CD4-positive, alpha-beta T cell treated with Interleukin-6 at 100 ng/mL for 8 hours (primary cell): ENCODE data around the gene PLBD2.

ENCODE experiments used
- DNase-seq: peaks from one replicate; pipeline ENCODE4 v3.0.0-alpha.2; 2020; ENCODE audit warnings: mixed read lengths, low spot score

PLBD2 gene

DNA sequence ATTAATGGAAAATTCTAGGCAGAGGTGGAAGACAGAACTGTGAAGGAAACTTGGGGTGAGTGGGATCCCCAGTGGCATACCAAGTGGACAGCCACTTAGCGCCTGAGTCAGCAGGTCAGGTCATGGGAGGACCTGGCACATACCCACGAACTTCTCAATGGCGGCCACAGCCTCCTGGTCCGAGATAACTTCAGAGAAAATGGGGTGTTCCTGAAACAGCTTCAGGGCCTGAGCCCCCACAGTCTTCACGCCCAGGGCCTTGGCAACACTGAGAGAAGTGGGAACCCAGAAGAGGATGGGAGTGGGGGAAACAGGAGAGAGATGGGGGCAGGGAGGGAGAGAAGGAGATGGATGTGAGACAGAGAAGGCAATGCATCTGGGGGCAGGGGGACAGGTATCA, 35.4 kb downstream of the PLBD2 start:
- DNase-seq = no peak

DNA sequence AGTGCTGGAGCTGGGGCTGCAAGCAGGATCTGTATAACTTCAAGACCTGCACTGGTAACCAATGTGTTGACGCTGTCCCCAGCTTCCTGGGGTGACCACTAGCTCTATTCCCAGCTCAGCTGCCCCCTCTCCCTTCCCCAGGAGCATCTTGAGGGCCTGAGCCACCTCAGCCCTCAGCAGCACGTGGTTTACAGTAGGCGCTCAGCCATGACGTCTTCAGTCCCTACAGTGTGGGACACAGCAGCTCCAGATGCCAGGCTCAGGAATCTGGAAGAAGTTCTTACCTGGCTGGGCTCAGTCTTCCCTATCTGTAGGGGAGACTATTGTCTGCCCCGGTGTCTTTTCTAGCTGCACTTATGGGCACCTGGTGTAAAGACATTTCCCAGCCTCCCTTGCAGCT, 36.7 kb downstream of the PLBD2 start:
- no peak for DNase-seq

DNA sequence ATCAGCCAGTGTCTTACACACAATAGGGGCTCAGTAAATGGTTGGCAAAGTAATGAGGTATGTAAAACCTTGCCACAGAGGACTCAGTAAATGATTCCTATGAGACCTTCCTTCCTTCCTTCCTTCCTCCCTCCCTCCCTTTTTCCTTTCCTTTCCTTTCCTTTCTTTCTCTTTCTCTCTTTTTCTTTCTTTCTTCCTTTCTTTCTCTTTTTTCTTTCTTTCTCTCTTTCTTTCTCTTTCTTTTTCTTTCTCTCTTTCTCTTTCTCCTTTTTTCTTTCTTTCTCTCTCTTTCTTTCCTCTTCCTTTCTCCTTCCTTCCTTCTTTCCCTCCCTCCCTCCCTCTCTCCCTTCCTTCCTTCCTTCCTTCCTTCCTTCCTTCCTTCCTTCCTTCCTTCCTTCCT, 37.8 kb downstream of the PLBD2 start:
- no peak for DNase-seq

DNA sequence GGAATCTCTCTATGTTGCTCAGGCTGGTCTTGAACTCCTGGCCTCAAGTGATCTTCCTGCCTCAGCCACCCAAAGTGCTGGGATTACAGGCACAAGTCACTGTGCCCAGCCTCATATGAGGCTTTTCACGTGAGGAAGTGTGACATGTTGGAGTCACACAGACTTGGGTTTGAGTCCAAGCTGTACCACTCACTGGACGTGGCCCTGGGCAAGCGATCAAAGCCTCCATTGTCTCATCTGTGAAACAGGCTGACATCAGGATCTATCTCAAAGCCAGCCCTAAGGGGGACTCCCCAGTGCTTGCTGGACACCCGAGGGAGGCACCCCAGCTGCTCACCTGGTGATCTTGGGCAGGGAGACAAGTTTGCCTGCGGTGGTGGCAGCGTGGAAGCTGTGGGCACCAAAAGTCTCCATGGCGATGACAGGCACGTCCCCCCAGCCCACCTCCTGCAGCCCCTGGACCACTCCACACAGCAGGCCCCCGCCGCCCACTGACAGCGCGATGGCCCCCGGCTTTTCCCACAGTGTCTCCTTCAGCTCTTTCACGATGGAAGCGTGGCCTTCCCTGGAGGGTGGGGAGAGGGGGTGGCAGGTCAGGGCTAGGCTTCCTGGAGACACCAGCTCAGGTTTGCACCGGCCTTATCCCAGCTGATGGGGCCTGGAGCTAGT, 38.6 kb downstream of the PLBD2 start:
- no peak for DNase-seq

DNA sequence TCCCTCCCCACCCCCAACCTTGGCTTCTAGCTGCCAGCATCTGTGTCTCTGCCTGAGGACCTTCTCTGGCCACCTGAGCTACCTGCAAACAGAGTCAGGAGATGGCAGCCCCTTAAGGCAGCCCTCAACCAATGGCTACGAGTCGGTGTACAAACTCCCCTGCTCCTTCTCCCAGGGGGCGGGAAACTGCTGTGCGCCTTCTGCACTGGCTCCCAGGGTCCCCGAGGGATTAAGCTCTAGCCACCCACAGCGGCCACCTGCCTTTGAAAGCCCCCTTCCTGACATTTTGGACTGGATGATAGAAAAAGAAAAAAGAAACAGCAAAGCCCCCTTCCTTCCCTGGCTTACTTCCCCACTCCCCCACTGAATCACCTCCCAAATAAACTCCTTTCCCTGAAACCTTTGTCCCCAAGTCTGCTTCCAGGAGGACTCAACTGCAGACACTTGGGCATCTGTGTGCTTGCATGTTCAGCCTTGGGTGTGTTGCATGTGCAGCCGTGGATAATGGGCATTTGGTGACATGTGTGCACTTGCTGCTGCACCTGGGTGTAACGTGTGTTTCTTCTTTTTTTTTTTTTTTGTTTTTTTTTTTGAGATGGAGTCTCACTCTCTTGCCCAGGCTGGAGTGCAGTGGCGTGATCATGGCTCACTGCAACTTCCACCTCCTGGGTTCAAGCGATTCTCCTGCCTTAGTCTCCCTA, 39.3 kb downstream of the PLBD2 start:
- DNase-seq = no peak

DNA sequence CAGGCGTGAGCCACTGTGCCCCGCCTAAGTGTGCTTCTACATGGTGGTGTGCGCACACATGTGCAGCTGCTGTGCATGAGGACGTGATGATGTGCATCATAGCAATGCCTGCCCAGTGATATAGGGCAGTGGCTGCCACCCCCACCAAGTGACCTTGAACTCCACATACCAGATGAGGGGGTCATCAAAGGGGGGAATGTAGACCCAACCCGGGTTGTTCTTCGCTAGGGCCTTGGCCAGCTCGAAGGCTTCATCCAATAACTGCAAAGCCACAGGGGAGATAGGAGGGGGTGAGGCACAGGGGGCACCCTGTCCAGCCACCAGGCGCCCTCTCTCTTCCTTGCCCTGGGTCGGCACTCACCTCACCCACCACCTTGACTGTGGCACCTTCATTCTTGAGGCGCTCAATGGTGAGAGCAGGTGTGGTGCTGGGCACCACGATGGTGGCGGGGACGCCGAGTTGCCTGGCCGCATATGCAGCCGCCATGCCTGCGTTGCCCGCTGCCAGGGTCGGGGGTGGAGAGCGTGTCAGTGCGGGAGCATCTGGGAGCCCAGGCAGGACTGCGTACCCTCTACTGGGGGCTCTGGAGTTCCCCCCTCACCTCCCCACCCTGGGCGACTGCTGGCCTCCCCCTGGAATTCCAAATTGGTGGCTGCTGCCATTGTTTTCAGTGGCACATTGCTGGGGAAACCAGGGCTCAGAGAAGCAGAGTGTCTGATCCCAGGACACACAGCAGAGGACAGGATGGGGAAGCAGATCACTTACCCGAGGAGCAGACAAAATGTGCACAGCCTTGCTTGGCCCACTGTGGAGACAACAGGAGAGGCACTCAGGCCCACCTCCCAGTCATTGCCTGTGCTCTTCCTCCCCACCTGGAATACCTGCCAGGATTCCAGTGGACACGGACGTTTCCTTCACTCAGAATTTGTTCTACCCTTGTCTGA, 40.2 kb downstream of the PLBD2 start:
- no peak for DNase-seq

DNA sequence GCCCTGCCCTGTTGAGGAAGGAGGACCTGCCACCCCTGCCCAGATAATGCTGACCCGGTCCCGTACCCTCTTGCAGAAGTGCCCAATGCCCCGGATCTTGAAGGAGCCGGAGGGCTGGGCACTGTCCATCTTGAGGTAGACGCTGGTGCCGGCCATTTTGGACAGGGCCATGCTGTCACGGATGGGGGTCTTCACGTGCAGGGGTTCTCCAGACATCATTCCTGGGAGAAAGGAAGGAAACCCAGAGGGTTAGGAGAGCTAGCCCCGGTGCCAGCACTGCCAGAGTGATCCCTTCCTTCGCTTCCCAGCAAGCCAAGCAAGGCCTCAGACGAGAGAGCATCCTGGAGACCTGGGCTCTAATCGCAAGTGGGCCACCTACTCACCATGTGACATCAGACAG, 41.1 kb downstream of the PLBD2 start:
- no peak for DNase-seq

DNA sequence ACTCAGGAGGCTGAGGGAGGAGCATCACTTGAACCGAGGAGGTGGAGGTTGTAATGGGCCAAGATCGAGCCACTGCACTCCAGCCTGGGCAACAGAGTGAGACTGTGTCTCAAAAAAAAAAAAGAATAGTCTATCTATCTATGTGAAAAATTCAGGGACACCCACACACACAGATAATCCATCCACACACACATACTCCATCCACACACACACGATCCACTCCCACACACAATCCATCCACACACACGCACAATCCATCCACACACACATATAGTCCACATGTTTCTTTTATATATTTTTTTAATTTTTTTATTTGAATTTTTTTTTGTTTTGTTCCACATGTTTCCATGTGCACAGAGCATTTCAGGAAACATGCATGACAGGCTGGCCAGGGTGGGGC, 42.0 kb downstream of the PLBD2 start:
- DNase-seq = no peak

DNA sequence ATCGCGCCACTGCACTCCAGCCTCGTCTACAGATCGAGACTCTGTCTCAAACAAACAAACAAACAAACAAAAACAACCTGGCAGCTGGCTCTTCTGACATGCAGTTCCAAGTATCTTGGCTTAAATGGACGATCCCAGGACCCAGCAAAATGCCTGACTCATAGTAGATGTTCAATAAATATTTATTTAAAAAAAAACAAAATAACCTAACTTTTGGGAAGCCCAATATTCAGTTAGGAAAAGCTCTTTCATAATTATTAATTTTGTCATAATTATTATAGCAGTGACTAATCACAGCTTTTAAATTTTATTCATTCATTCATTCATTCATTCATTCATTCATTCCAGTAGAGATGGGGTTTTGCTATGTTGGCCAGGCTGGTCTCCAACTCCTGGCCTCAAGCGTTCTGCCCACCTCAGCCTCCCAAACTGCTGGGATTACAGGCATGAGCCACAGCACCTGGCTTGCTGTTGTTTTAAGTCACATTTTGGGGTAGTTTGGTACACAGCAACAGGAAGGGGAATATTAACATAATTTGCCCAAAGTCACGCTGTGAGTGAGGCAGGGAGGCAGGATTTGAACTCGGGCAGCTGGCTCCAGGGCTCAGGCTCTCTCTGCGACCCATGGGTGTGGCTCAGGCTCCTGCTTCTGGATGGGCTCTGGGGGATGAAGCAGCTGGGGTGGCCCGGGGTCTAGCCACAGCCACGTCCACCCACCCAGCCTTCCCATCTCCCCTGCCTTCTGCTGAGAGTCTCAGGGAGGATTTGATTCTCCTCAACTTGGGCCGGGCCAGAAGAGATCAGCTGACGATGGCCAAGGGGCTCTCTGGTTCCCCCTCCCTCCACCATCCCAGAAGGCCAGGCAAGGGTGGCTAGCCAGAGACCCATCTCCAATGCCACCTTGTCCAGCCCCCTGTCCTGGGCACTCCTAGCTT, 42.9 kb downstream of the PLBD2 start:
- no peak for DNase-seq

DNA sequence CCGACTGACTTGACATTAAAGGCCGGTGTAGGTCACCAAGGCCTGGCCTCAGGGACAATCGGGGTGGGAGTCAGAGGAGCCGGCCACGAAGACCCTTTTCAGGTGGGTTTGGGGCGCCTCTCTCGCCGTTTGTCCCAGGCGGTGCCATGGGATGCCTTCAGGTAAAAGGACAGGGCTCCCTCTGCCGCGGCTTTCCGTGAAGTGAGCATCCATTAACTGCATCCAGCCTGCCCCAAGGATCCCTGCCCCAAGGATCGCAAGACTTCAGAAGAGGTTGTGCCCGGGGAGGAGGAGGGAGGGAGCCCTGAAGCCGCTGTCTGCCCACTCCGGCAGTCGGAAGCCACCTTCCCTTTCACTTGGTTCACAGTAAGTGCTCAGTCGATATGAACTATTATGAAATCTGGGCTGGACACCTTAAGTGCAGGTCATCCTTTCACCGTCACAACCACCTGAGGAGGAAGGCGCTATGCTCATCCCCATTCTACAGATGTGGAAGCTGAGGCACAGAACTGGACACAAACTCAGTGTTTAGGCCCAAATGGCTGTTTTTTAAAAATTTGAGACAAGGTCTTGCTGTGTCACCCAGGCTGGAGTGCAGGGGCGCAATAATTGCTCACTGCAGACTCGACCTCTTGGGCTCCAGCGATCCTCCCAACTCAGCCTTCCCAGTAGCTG, 44.3 kb downstream of the PLBD2 start:
- no peak for DNase-seq

DNA sequence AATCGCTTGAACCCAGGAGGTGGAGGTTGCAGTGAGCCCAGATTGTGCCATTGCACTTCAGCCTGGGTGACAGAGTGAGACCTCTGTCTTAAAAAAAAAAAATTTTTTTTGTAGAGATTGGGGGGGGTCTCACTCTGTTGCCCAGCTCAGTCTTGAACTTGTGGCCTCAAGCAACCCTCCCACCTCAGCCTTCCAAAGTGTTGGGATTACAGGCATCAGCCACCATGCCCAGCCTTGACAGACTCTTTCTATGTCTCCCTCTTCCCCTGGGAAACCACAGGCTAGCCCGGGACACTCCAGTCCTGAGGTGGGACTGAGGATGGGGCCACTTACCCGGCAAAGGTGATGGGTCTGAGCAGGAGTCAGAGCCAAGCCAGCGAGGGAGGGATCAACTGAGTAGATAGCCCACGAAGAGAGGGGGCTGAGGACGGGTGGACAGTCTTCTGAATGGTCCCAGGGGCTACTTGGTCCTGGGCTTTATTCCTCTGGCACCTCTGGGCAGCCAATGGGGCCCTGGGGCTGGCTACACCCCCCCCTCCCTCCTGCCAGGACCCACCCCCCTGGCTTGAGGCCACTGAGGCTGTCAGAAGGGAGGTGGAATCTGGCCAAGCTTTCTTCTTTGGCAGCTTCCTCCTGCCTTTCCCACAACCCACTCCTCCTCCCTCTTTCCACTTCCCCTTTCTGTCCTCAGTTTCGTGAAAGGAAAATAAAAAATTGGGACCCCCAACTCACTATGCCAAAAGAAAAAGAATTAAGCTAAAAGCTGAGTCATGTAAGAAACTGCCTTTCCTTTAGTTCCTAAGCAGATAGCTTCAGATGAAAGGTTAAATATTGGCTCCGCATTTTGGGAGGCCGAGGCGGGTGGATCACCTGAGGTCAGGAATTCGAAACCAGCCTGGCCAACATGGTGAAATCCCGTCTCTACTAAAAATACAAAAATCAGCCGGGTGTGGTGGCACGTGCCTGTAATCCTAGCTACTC, 45.3 kb downstream of the PLBD2 start, which contains the start of gene SDS:
SDS (minus strand) TSS at position 453 of the 981 bp plus-strand sequence. CDS start 4,179 bp downstream, outside the sequence.
- no peak for DNase-seq

DNA sequence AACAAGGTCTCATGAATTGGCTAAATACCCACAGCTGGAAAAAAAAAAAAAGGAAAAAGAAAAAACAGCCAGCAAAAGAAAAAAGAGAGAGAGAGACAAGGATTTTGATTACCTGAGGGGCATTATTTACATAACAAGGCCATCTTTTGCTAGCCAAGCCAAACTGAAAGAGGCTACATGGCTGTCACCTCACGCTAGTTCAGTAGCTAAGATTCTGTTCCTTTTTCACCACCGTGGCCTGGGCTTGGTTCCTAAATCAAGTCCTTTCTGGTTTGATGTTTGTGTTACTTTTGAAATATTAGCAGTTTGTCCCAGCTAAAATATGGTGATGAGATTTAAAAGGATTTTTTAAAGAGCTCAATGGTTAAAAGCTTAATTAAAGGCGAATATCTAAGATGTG, 47.3 kb downstream of the PLBD2 start:
- no peak for DNase-seq

DNA sequence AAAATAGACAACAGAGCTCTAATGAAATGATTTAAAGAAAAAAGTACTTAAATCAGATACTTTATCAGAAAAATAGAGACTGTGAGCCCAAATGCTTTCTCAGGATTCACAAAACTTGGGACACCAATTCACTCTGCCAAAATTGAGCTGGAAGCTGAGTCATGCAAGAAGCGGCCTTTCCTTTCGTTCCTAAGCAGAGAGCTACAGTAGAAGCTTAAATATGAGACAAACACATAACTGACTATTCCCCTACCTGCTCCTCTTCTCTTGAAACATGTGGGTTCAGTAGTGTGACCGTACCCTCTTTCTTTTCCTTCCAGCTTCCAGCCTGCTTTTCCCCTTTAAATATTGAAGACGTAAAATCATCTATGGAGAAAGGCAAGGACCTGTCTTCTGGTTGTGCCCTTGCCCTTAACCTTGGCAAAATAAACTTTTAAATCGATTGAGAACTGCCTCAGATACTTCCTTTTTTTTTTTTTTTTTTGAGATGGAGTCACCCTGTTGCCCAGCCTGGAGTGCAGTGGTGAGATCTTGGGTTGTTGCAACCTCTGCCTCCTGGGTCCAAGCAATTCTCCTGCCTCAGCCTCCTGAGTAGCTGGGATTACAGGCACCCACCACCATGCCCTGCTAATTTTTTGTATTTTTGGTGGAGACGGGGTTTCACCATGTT, 49.7 kb downstream of the PLBD2 start:
- DNase-seq = no peak

DNA sequence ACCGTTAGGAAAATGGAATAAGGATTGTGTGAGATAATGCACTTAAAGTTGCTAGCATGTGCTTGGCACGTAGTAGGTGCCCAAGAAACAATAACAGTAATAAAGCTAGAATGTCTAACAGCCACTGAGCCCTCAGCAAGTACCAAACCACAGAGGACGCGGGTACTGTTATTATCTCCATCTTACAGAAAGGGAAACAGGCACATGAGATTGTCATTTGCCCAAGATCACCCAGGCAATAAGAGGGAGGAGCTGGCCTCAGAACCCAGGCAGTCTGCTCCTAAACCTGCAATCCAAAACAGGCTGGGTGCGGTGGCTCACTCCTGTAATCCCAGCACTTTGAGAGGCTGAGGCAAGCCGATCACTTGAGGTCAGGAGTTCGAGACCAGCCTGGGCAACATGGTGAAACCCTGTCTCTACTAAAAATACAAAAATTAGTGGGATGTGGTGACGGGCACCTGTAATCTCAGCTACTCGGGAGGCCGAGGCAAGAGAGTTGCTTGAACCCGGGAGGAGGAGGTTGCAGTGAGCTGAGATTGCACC, 50.4 kb downstream of the PLBD2 start:
- no peak for DNase-seq

DNA sequence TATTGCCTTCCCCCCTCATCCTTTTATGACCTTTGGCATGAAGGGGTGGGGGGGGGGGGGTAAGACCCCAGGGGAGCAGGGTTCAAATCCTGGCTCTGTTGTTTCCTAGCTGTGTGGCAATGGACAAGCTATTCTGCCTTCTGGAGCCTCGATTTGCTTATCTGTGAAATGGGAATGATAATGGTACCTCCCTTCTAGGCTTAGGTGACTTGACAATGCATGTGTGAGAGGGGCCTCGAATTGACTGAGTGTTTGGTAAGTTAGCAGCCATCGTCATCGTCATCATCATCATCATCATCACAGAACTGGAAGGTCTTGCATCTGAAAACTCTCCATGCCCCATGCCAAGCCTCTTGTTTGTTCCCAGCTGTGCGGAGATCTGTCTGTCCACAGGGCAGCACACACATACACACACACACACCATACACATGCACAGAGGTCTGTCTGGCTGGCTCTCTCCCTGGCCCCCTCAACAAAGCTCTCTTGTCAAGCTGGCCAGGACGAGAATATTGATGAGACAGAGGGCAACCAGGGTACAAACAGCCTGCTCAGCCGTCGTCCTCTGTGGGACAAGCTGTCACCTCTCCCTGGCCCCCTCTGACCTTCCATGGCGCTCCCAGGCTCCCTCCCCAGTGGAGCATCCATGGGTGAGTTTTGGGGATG, 51.2 kb downstream of the PLBD2 start:
- no peak for DNase-seq

DNA sequence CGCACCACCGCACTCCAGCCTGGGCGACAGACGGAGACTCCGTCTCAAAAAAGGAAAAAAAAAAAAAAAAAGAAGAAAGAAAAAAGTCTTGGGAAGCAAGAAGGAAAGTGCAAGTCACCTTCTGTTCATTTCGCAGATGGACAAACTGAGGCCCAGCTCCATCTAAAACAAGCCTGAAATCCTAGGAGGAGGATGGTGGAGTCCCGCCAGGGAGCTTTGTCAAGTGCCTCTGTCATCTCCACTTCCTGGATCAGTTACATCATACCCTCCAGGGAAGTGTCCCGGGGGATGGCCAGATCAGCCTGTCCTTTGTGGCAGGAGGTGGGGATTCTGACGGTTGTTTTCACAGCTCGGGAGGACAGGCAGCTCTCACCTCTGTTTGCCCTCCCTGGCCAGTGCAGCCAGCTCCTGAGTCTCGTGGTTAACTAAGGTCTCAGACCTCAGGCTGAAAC, 55.1 kb downstream of the PLBD2 start:
- DNase-seq = no peak

DNA sequence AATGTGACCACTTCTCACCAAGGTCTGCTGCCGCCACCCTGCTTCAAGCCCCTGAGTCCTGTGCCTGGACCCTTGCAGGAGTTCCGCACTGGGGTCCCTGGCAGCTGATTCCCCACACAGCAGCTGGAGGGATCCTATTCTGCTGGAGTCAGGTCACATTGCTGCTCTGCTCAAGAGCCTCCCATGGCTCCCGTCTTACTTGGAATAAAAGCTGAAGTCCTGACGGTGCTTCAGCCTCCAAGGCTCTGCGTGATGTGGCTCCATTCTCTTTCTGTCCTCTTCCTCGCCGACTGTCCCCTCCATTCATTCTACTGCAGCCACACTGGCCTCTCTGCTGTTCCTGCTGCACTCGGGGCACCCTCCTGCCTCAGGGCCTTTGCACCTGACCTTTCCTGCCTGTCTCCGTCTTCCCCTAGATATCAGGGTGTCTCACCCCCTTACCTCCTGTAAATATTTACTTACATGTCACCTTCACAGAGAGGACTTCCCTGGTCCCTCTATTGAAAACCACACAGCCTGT, 56.2 kb downstream of the PLBD2 start:
- DNase-seq = no peak
